H1 (cell line): ENCODE results near the gene AGAP1. TPM values are rescaled to one million over a fixed set of nuclear protein-coding genes. Genes with fewer than 3 reads are reported as not detected.

Experiments used
- CTCF ChIA-PET: fragments of 300-600 bp; sonication (Branson Sonifier 250); formaldehyde crosslinking; loops from one replicate; lab custom pipeline; 2021; ENCODE audit not compliant: partially characterized antibody; lab: Charles Lee
- POLR2A ChIA-PET: fragments of 300-600 bp; sonication (Branson Sonifier 250); formaldehyde crosslinking; loops from one replicate; lab custom pipeline; 2021; ENCODE audit warnings: inconsistent platforms; ENCODE audit not compliant: partially characterized antibody; lab: Charles Lee
- DNase-seq, 2 experiments: peaks; one replicate each; pipeline versions ENCODE4 v3.0.0 to v3.0.0-alpha.2; 2010 to 2022; ENCODE audit warnings: low spot score in 2 of 2, low read depth in 1 of 2, mixed read lengths in 1 of 2
- FAIRE-seq: peaks from 2 replicates; lab custom pipeline; 2011; peaks lifted over from hg19 to GRCh38; lab: Jason Lieb, UNC
- H2AFZ ChIP-seq: 2 replicates; pipeline ENCODE4 v1.8.1; 2012; ENCODE audit warnings: low read length, inconsistent platforms
- H2AK5ac ChIP-seq: 2 replicates; pipeline ENCODE4 v1.6.1; 2013; ENCODE audit warnings: low read depth, low read length
- H2BK120ac ChIP-seq: replicated peaks from 2 replicates; pipeline ENCODE3; 2013; ENCODE audit warnings: low read depth, low read length, inconsistent platforms
- H2BK12ac ChIP-seq: 2 replicates; pipeline ENCODE4 v1.6.1; 2013; ENCODE audit warnings: low read depth, low read length
- H2BK15ac ChIP-seq: 2 replicates; pipeline ENCODE4 v1.6.1; 2013; ENCODE audit warnings: low read length
- H2BK20ac ChIP-seq: 2 replicates; pipeline ENCODE4 v1.6.1; 2013; ENCODE audit warnings: low read length
- H2BK5ac ChIP-seq: 2 replicates; pipeline ENCODE4 v1.6.1; 2013; ENCODE audit warnings: low read depth, low read length
- H3K14ac ChIP-seq: 2 replicates; pipeline ENCODE4 v1.6.1; 2013; ENCODE audit warnings: inconsistent platforms; ENCODE audit not compliant: insufficient read length
- H3K18ac ChIP-seq: 2 replicates; pipeline ENCODE4 v1.6.1; 2013; ENCODE audit warnings: low read length; ENCODE audit errors: extremely low read depth
- H3K23ac ChIP-seq: 2 replicates; pipeline ENCODE4 v1.6.1; 2013; ENCODE audit warnings: inconsistent platforms; ENCODE audit not compliant: insufficient read length
- H3K23me2 ChIP-seq: 2 replicates; pipeline ENCODE4 v1.6.1; 2013; ENCODE audit warnings: low read depth, low read length
- H3K27ac ChIP-seq: 2 replicates; pipeline ENCODE4 v1.6.1; 2011; ENCODE audit warnings: low read depth, low read length, inconsistent platforms
- H3K27me3 ChIP-seq, 4 experiments: replicated peaks in 1 of 4; 1 replicate in 1 of 4; 2 replicates in 3 of 4; pipeline versions ENCODE4 v1.6.1 to v1.8.1; 2011 to 2013; ENCODE audit warnings: low read length in 3 of 4, mild to moderate bottlenecking in 3 of 4, inconsistent platforms in 2 of 4, mixed read lengths in 2 of 4, moderate library complexity in 1 of 4; ENCODE audit not compliant: control insufficient read depth in 3 of 4, insufficient read depth in 3 of 4; ENCODE audit errors: extremely low read depth in 1 of 4
- H3K36me3 ChIP-seq, 4 experiments: 2 replicates each; pipeline versions ENCODE4 v1.6.1 to v1.8.1; 2011 to 2013; ENCODE audit warnings: mild to moderate bottlenecking in 4 of 4, low read length in 3 of 4, moderate library complexity in 2 of 4, control low read depth in 1 of 4, inconsistent platforms in 1 of 4; ENCODE audit not compliant: insufficient read depth in 4 of 4, control insufficient read depth in 2 of 4
- H3K4ac ChIP-seq: replicated peaks from 2 replicates; pipeline ENCODE3; 2013; ENCODE audit warnings: low read length, low read depth, mixed read lengths, inconsistent platforms; ENCODE audit not compliant: insufficient read length
- H3K4me1 ChIP-seq, 4 experiments: replicated peaks in 1 of 4; 1 replicate in 1 of 4; 2 replicates in 3 of 4; pipeline versions ENCODE4 v1.6.1 to v1.8.1; 2011 to 2013; ENCODE audit warnings: low read length in 3 of 4, inconsistent platforms in 2 of 4, mixed read lengths in 1 of 4; ENCODE audit not compliant: insufficient read depth in 4 of 4, control insufficient read depth in 3 of 4
- H3K4me2 ChIP-seq, 2 experiments: 2 replicates each; pipeline versions ENCODE4 v1.6.1 to v1.8.1; 2011 to 2013; ENCODE audit warnings: low read depth in 2 of 2, low read length in 2 of 2, control low read depth in 1 of 2, inconsistent platforms in 1 of 2, mild to moderate bottlenecking in 1 of 2; ENCODE audit not compliant: insufficient read depth in 1 of 2
- H3K4me3 ChIP-seq, 4 experiments: fragments of 200-600, 300-600 bp in 1 of 4; sonication (generic), shearing (Covaris generic), sonication (Bioruptor Twin) in 1 of 4; 2 replicates each; pipeline versions ENCODE4 v1.5.1 to v1.8.1; 2011 to 2016; ENCODE audit warnings: low read length in 4 of 4, low read depth in 3 of 4, control low read depth in 2 of 4, inconsistent platforms in 2 of 4, mild to moderate bottlenecking in 2 of 4, mixed read lengths in 1 of 4, moderate library complexity in 1 of 4; ENCODE audit not compliant: insufficient read depth in 2 of 4; ENCODE audit errors: extremely low read depth in 1 of 4
- H3K56ac ChIP-seq: replicated peaks from 2 replicates; pipeline ENCODE3; 2013; ENCODE audit warnings: low read depth, mild to moderate bottlenecking, mixed read lengths, low read length, inconsistent platforms; ENCODE audit not compliant: insufficient read length
- H3K79me1 ChIP-seq: 2 replicates; pipeline ENCODE4 v1.6.1; 2013; ENCODE audit warnings: low read depth, low read length, control low read depth
- H3K79me2 ChIP-seq, 2 experiments: 2 replicates each; pipeline versions ENCODE4 v1.6.1 to v1.8.1; 2012 to 2013; ENCODE audit warnings: low read length in 2 of 2, mild to moderate bottlenecking in 2 of 2, inconsistent platforms in 1 of 2; ENCODE audit not compliant: insufficient read depth in 2 of 2, control insufficient read depth in 1 of 2
- H3K9ac ChIP-seq, 4 experiments: replicated peaks in 1 of 4; 1 replicate in 1 of 4; 2 replicates in 3 of 4; pipeline versions ENCODE4 v1.6.1 to v1.8.1; 2011 to 2013; ENCODE audit warnings: low read depth in 3 of 4, low read length in 3 of 4, control low read depth in 2 of 4, mild to moderate bottlenecking in 2 of 4, moderate library complexity in 2 of 4, inconsistent platforms in 1 of 4; ENCODE audit errors: extremely low read depth in 1 of 4
- H3K9me3 ChIP-seq, 2 experiments: 2 replicates each; pipeline versions ENCODE4 v1.6.1 to v1.8.1; 2012 to 2013; ENCODE audit warnings: mild to moderate bottlenecking in 2 of 2, moderate library complexity in 2 of 2, control low read depth in 1 of 2, inconsistent platforms in 1 of 2, low read depth in 1 of 2, low read length in 1 of 2, mixed read lengths in 1 of 2; ENCODE audit not compliant: insufficient read depth in 2 of 2
- H4K20me1 ChIP-seq, 2 experiments: replicated peaks in 1 of 2; 2 replicates each; pipeline versions ENCODE3 to v1.8.1; 2011 to 2013; ENCODE audit warnings: inconsistent platforms in 2 of 2, low read length in 2 of 2, mild to moderate bottlenecking in 1 of 2; ENCODE audit not compliant: insufficient read depth in 2 of 2, control insufficient read depth in 1 of 2
- H4K5ac ChIP-seq: 2 replicates; pipeline ENCODE4 v1.6.1; 2013; ENCODE audit warnings: low read length, low read depth, mixed read lengths, inconsistent platforms; ENCODE audit not compliant: insufficient read length
- H4K8ac ChIP-seq: 2 replicates; pipeline ENCODE4 v1.8.0; 2013; ENCODE audit warnings: mild to moderate bottlenecking, moderate library complexity, low read length, inconsistent platforms; ENCODE audit not compliant: insufficient read depth; ENCODE audit errors: extremely low read depth
- H4K91ac ChIP-seq: replicated peaks from 2 replicates; pipeline ENCODE3; 2013; ENCODE audit warnings: low read length, mixed read lengths, inconsistent platforms; ENCODE audit not compliant: insufficient read length
- EGR1 ChIP-seq: IDR thresholded peaks from 2 replicates; pipeline ENCODE4 v1.6.1; 2011; ENCODE audit warnings: low read depth, low read length, borderline replicate concordance
- NANOG ChIP-seq: IDR thresholded peaks from 2 replicates; pipeline ENCODE4 v1.6.1; 2011; ENCODE audit warnings: low read length, low read depth, mild to moderate bottlenecking, inconsistent platforms; ENCODE audit not compliant: insufficient read depth, poor library complexity, severe bottlenecking
- POLR2A ChIP-seq, 2 experiments: IDR thresholded peaks; 1 replicate in 1 of 2; 2 replicates in 1 of 2; pipeline ENCODE4 v1.6.1; 2011; ENCODE audit warnings: low read depth in 2 of 2, low read length in 2 of 2, mild to moderate bottlenecking in 2 of 2; ENCODE audit errors: control extremely low read depth in 1 of 2
- SRF ChIP-seq: IDR thresholded peaks from 2 replicates; pipeline ENCODE4 v1.6.1; 2011; ENCODE audit warnings: mild to moderate bottlenecking, low read depth, low read length, moderate library complexity
- TAF1 ChIP-seq: IDR thresholded peaks from 2 replicates; pipeline ENCODE4 v1.6.1; 2011; ENCODE audit warnings: mild to moderate bottlenecking, low read depth, low read length
- WGBS, 2 experiments: shearing (Covaris generic) in 1 of 2; methylation state at CpG; one replicate each; pipeline versions ENCODE4 v1.1.6 to v1.1.7; 2013 to 2015; ENCODE audit warnings: low lambda C conversion rate in 2 of 2, mixed read lengths in 2 of 2, inconsistent platforms in 1 of 2, low coverage in 1 of 2, missing lambda C conversion rate in 1 of 2; ENCODE audit not compliant: insufficient replicate concordance in 2 of 2, insufficient coverage in 1 of 2, insufficient read length in 1 of 2; ENCODE audit errors: extremely low coverage in 1 of 2, missing lambda C conversion rate in 1 of 2; 5-methylcytosine and 5-hydroxymethylcytosine counted together
- polyA plus RNA-seq, 7 experiments: library from polyadenylated mRNA; depleted of rRNA in 3 of 7; stranded (reverse) in 5 of 7; unstranded in 2 of 7; fragments of >200 nt in 5 of 7; fragments of 200-250 nt in 2 of 7; gene quantifications; 1 replicate in 5 of 7; 2 replicates in 1 of 7; 4 replicates in 1 of 7; pipeline versions ENCODE4 v1.2.1 to v1.2.3, GENCODE V29; 2011 to 2013; ENCODE audit warnings: missing spikeins in 2 of 7, mixed read lengths in 2 of 7
- total RNA-seq: library from RNA; stranded (reverse); fragmentation: NEBNext Ultra II Directional; extraction: Animal tissue kit (Norgen Biotek cat#: 25700); gene quantifications from 2 replicates; pipeline ENCODE4 v1.2.1, GENCODE V29; 2021
- TF ChIP-seq, protein P1 (sequence below): IDR thresholded peaks from 2 replicates; pipeline ENCODE4 v1.6.1; 2012; ENCODE audit warnings: inconsistent platforms

AGAP1 gene
- total and polyA plus RNA-seq, 2 of the 8 experiments (the other 6 are each of a cell fraction or from before 2014, with no cell fraction given) = 18.1 to 39.4 TPM

DNA sequence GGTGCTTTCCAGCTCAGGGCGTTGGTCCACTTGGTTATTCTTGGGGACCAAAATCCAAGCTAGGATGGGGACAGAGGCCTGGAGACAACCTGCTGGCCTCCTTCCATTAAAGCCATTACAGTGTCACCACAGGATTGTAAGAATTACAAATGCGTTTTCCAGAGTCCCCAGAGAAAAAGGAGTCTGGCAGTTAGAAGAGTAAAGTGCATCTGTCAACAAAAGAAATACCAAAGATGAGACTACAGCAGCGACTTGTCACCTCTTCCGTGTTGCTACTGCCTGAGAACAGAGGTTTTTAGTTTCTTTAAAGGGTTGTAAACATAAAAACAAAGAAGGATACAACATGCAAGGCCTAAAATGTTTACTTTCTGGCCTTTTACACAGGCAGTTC, 235.7 kb downstream of the AGAP1 start:
- TF ChIP-seq POLR2A (IDR thresholded peaks at IDR 0.05; ENCODE audit: control extremely low read depth in 1 of 2, low read depth in 2 of 2, low read length in 2 of 2) = no peak
- TF ChIP-seq NANOG = no peak
- TF ChIP-seq EGR1 = no peak
- no peak for TF ChIP-seq TAF1
- no peak for TF ChIP-seq SRF
- TF ChIP-seq, protein P1, sequence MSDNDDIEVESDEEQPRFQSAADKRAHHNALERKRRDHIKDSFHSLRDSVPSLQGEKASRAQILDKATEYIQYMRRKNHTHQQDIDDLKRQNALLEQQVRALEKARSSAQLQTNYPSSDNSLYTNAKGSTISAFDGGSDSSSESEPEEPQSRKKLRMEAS = no peak
- TF ChIP-seq, all 59 proteins: peak for 0
- H2BK5ac ChIP-seq = no peak overlapping the region
- H3K18ac ChIP-seq = no peak overlapping the region
- peaks cover 8% of the 10 kb centered on the region in 2 experiments for H4K20me1 ChIP-seq
- H3K14ac ChIP-seq = no peak overlapping the region
- FAIRE-seq (no peak), DNase-seq (no peak)
- H4K8ac ChIP-seq = no peak overlapping the region; the same call in 1 of the 2 replicates
- H3K4ac ChIP-seq = no peak overlapping the region
- H3K4me3 ChIP-seq = no peak overlapping the region
- CTCF ChIA-PET = interaction anchor here (3.0 to 3.1 kb wide), 2 partner anchors 16 to 134 kb away, joined by 11 to 15 read pairs; no protein-coding TSS in a partner anchor
- H2AK5ac ChIP-seq = no peak overlapping the region
- H2BK15ac ChIP-seq = no peak overlapping the region
- H2BK12ac ChIP-seq = no peak overlapping the region
- no peak overlapping the region for H2AFZ ChIP-seq
- 92% methylated on average over 4 of the region's 4 CpGs; no CpG with 5 or more reads in 1 of the 2 experiments for WGBS, 2 experiments
- H3K23me2 ChIP-seq = no peaks in the 10 kb centered on the region
- no peak overlapping the region for H2BK120ac ChIP-seq
- peaks cover 0 to 8% (median 7%) of the 10 kb centered on the region in 4 experiments; a peak in 5 of 7 replicates for H3K4me1 ChIP-seq
- H3K9ac ChIP-seq = no peak overlapping the region
- no peak overlapping the region for H3K23ac ChIP-seq
- H3K27me3 ChIP-seq = no peaks in the 10 kb centered on the region
- H3K56ac ChIP-seq = no peak overlapping the region
- H3K79me1 ChIP-seq = peaks cover 4% of the 10 kb centered on the region; the same call in 1 of the 2 replicates
- no peak overlapping the region for H3K27ac ChIP-seq
- no peak overlapping the region for H4K91ac ChIP-seq
- H4K5ac ChIP-seq = no peak overlapping the region
- H3K36me3 ChIP-seq = no peaks in the 10 kb centered on the region
- H3K9me3 ChIP-seq = no peaks in the 10 kb centered on the region
- POLR2A ChIA-PET = no interaction called here
- H3K4me2 ChIP-seq = no peak overlapping the region
- H3K79me2 ChIP-seq = no peaks in the 10 kb centered on the region; a peak in 2 of 4 replicates
- H2BK20ac ChIP-seq = no peak overlapping the region
